ENCODE results near the gene MTCL1. TPM values are rescaled to one million over a fixed set of nuclear protein-coding genes. Genes with fewer than 3 reads are reported as not detected.

MTCL1 gene
- total and polyA plus RNA-seq, 2 of the 8 experiments (the other 6 are each of a cell fraction or from before 2014, with no cell fraction given), result 16.6 to 60.8 TPM

GRCh38 chr18:8699948-8700347 is 5.4 kb upstream of the MTCL1 start (continued):
- TF ChIP-seq, protein P1, sequence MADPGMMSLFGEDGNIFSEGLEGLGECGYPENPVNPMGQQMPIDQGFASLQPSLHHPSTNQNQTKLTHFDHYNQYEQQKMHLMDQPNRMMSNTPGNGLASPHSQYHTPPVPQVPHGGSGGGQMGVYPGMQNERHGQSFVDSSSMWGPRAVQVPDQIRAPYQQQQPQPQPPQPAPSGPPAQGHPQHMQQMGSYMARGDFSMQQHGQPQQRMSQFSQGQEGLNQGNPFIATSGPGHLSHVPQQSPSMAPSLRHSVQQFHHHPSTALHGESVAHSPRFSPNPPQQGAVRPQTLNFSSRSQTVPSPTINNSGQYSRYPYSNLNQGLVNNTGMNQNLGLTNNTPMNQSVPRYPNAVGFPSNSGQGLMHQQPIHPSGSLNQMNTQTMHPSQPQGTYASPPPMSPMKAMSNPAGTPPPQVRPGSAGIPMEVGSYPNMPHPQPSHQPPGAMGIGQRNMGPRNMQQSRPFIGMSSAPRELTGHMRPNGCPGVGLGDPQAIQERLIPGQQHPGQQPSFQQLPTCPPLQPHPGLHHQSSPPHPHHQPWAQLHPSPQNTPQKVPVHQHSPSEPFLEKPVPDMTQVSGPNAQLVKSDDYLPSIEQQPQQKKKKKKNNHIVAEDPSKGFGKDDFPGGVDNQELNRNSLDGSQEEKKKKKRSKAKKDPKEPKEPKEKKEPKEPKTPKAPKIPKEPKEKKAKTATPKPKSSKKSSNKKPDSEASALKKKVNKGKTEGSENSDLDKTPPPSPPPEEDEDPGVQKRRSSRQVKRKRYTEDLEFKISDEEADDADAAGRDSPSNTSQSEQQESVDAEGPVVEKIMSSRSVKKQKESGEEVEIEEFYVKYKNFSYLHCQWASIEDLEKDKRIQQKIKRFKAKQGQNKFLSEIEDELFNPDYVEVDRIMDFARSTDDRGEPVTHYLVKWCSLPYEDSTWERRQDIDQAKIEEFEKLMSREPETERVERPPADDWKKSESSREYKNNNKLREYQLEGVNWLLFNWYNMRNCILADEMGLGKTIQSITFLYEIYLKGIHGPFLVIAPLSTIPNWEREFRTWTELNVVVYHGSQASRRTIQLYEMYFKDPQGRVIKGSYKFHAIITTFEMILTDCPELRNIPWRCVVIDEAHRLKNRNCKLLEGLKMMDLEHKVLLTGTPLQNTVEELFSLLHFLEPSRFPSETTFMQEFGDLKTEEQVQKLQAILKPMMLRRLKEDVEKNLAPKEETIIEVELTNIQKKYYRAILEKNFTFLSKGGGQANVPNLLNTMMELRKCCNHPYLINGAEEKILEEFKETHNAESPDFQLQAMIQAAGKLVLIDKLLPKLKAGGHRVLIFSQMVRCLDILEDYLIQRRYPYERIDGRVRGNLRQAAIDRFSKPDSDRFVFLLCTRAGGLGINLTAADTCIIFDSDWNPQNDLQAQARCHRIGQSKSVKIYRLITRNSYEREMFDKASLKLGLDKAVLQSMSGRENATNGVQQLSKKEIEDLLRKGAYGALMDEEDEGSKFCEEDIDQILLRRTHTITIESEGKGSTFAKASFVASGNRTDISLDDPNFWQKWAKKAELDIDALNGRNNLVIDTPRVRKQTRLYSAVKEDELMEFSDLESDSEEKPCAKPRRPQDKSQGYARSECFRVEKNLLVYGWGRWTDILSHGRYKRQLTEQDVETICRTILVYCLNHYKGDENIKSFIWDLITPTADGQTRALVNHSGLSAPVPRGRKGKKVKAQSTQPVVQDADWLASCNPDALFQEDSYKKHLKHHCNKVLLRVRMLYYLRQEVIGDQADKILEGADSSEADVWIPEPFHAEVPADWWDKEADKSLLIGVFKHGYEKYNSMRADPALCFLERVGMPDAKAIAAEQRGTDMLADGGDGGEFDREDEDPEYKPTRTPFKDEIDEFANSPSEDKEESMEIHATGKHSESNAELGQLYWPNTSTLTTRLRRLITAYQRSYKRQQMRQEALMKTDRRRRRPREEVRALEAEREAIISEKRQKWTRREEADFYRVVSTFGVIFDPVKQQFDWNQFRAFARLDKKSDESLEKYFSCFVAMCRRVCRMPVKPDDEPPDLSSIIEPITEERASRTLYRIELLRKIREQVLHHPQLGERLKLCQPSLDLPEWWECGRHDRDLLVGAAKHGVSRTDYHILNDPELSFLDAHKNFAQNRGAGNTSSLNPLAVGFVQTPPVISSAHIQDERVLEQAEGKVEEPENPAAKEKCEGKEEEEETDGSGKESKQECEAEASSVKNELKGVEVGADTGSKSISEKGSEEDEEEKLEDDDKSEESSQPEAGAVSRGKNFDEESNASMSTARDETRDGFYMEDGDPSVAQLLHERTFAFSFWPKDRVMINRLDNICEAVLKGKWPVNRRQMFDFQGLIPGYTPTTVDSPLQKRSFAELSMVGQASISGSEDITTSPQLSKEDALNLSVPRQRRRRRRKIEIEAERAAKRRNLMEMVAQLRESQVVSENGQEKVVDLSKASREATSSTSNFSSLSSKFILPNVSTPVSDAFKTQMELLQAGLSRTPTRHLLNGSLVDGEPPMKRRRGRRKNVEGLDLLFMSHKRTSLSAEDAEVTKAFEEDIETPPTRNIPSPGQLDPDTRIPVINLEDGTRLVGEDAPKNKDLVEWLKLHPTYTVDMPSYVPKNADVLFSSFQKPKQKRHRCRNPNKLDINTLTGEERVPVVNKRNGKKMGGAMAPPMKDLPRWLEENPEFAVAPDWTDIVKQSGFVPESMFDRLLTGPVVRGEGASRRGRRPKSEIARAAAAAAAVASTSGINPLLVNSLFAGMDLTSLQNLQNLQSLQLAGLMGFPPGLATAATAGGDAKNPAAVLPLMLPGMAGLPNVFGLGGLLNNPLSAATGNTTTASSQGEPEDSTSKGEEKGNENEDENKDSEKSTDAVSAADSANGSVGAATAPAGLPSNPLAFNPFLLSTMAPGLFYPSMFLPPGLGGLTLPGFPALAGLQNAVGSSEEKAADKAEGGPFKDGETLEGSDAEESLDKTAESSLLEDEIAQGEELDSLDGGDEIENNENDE (IDR thresholded peaks at IDR 0.05; ENCODE audit: insufficient replicate concordance, low read length), result no peak
- TF ChIP-seq SUZ12 (IDR thresholded peaks at IDR 0.05; ENCODE audit: low read length) (no peak), CHD2 (IDR thresholded peaks at IDR 0.05; ENCODE audit: low read length) (no peak), GABPA (IDR thresholded peaks at IDR 0.05; ENCODE audit: borderline replicate concordance, insufficient read depth, low read length) (no peak), BRCA1 (IDR thresholded peaks at IDR 0.05; ENCODE audit: low read depth, low read length) (no peak), BCL11A (IDR thresholded peaks at IDR 0.05; ENCODE audit: low read depth in 2 of 2, low read length in 2 of 2) (no peak)
